ENCODE measurements around the gene NELL2.

- TF ChIP-seq CTCF (conservative IDR thresholded peaks at IDR 0.05) (no peak), ZFX (IDR thresholded peaks at IDR 0.05) (no peak)
Measured at GRCh38 chr12:44833561-44833960, 42.6 kb downstream of the NELL2 start.
